Measurements from ENCODE around the gene ARHGAP30. TPM values are rescaled to one million over a fixed set of nuclear protein-coding genes. Genes with fewer than 3 reads are reported as not detected.
"Not testable (repeated sequence)": the region's sequence is repeated elsewhere in the genome, so short reads cannot be mapped to it uniquely, and the experiment has no call there.

The ARHGAP30 gene
- total RNA-seq = 6.0 TPM

GRCh38 chr1:161069731-161070270, at the start of gene ARHGAP30:
ARHGAP30 (minus strand) TSS chr1:161069891; CDS start chr1:161069624, 267 bp downstream.
- ATAC-seq = peak; percentile 18

GRCh38 chr1:161117759-161118581, 48.3 kb upstream of the ARHGAP30 start, which contains the start of the genes NIT1 and PFDN2:
NIT1 (plus strand) TSS chr1:161118105; CDS start chr1:161118177, 72 bp downstream.
PFDN2 (minus strand) TSS chr1:161118037; CDS start chr1:161118026, 11 bp downstream.
- ATAC-seq = peak; percentile 71

- ATAC-seq = not testable (repeated sequence)
Measured at GRCh38 chr1:161115961-161116360, 46.3 kb upstream of the ARHGAP30 start.

- peak; percentile 88 for ATAC-seq
Measured at GRCh38 chr1:161115132-161115711, 45.5 kb upstream of the ARHGAP30 start.

- no peak for ATAC-seq
Measured at GRCh38 chr1:161114556-161114955, 44.9 kb upstream of the ARHGAP30 start.

- ATAC-seq = no peak
Measured at GRCh38 chr1:161113915-161114314, 44.2 kb upstream of the ARHGAP30 start.

GRCh38 chr1:161111527-161111926, 41.8 kb upstream of the ARHGAP30 start:
- no peak for ATAC-seq

- no peak for ATAC-seq
Measured at GRCh38 chr1:161111117-161111516, 41.4 kb upstream of the ARHGAP30 start.

- ATAC-seq = no peak
Measured at GRCh38 chr1:161106431-161106830, 36.7 kb upstream of the ARHGAP30 start.

- no peak for ATAC-seq
Measured at GRCh38 chr1:161100556-161100955, 30.9 kb upstream of the ARHGAP30 start.

- ATAC-seq = no peak
Measured at GRCh38 chr1:161099090-161099802, 29.6 kb upstream of the ARHGAP30 start.

- ATAC-seq = peak; percentile 72
Measured at GRCh38 chr1:161098210-161099068, 28.7 kb upstream of the ARHGAP30 start, which contains the start of gene KLHDC9. KLHDC9 (plus strand) TSS chr1:161098361; CDS start chr1:161098536, 175 bp downstream.

- peak; percentile 65 for ATAC-seq
Measured at GRCh38 chr1:161096530-161096929, 26.8 kb upstream of the ARHGAP30 start.

GRCh38 chr1:161096015-161096414, 26.3 kb upstream of the ARHGAP30 start:
- no peak for ATAC-seq

GRCh38 chr1:161095230-161095629, 25.5 kb upstream of the ARHGAP30 start:
- no peak for ATAC-seq

- no peak for ATAC-seq
Measured at GRCh38 chr1:161094481-161094880, 24.8 kb upstream of the ARHGAP30 start.

- ATAC-seq = peak; percentile 67
Measured at GRCh38 chr1:161092621-161093028, 22.9 kb upstream of the ARHGAP30 start.

GRCh38 chr1:161091796-161092507, 22.3 kb upstream of the ARHGAP30 start:
- peak; percentile 1 for ATAC-seq

- ATAC-seq = no peak
Measured at GRCh38 chr1:161091093-161091492, 21.4 kb upstream of the ARHGAP30 start.

- ATAC-seq = no peak
Measured at GRCh38 chr1:161090617-161091016, 20.9 kb upstream of the ARHGAP30 start.

- no peak for ATAC-seq
Measured at GRCh38 chr1:161089938-161090337, 20.2 kb upstream of the ARHGAP30 start.
